T-cell (primary cell): ENCODE results near the gene VPS11. TPM values are rescaled to one million over a fixed set of nuclear protein-coding genes. Genes with fewer than 3 reads are reported as not detected.
A peak's percentile ranks its signal among the peaks of the same experiment; 100 is the strongest.

ENCODE experiments used
- ATAC-seq, 4 experiments: fragments of 200-7000 bp in 3 of 4; fragments of 150-1000 bp in 1 of 4; cut with Tn5 transposase; replicated peaks in 1 of 4; 1 replicate in 3 of 4; 2 replicates in 1 of 4; pipeline ENCODE4 v1.10.0; 2021; ENCODE audit warnings: moderate library complexity in 3 of 4, mild to moderate bottlenecking in 2 of 4, moderate number of reproducible peaks in 1 of 4
- CTCF ChIA-PET, 2 donors: fragments of 300-600 bp; sonication (Branson Sonifier 250); formaldehyde crosslinking; loops; one replicate each; lab custom pipeline; 2022; ENCODE audit warnings: antibody characterized with exemption in 2 of 2; lab: Charles Lee
- POLR2A ChIA-PET, 2 donors: fragments of 300-600 bp; sonication (Branson Sonifier 250); formaldehyde crosslinking; loops; one replicate each; lab custom pipeline; 2022; ENCODE audit warnings: antibody characterized with exemption in 2 of 2; lab: Charles Lee
- DNase-seq, 35 experiments: peaks; one replicate each; pipeline versions ENCODE4 v3.0.0 to v3.0.0-alpha.2; 2013 to 2023
- H3K27ac ChIP-seq: one replicate; pipeline ENCODE4 v1.5.1; 2013; ENCODE audit warnings: low read length
- H3K27me3 ChIP-seq, 2 experiments: replicated peaks in 1 of 2; 1 replicate in 1 of 2; 2 replicates in 1 of 2; pipeline versions ENCODE4 v1.6.1 to v1.7.0; 2013; ENCODE audit warnings: low read length in 1 of 2, mixed read lengths in 1 of 2; ENCODE audit not compliant: control insufficient read depth in 2 of 2, insufficient read depth in 2 of 2; ENCODE audit errors: extremely low read depth in 1 of 2
- H3K36me3 ChIP-seq, 2 donors: 1 replicate in 1 of 2; 2 replicates in 1 of 2; pipeline versions ENCODE4 v1.6.1 to v1.7.0; 2013; ENCODE audit warnings: low read length in 1 of 2; ENCODE audit not compliant: control insufficient read depth in 2 of 2, insufficient read depth in 1 of 2; ENCODE audit errors: extremely low read depth in 1 of 2
- H3K4me1 ChIP-seq, 2 experiments: 1 replicate in 1 of 2; 2 replicates in 1 of 2; pipeline versions ENCODE4 v1.6.1 to v1.7.0; 2013; ENCODE audit warnings: low read length in 2 of 2, mixed read lengths in 1 of 2; ENCODE audit not compliant: insufficient read depth in 2 of 2, control insufficient read depth in 1 of 2; ENCODE audit errors: extremely low read depth in 1 of 2
- H3K4me3 ChIP-seq, 2 donors: 1 replicate in 1 of 2; 2 replicates in 1 of 2; pipeline versions ENCODE4 v1.5.1 to v1.7.0; 2013; ENCODE audit warnings: mild to moderate bottlenecking in 2 of 2, low read length in 1 of 2, moderate library complexity in 1 of 2; ENCODE audit not compliant: control insufficient read depth in 1 of 2; ENCODE audit errors: extremely low read depth in 1 of 2
- H3K9me3 ChIP-seq: 2 replicates; pipeline ENCODE4 v1.7.0; 2013
- H3K27ac Mint-ChIP-seq, 2 donors: one replicate each; pipeline ENCODE4 v1.8.0; 2020 to 2021; ENCODE audit warnings: mild to moderate bottlenecking in 2 of 2, mixed read lengths in 2 of 2
- H3K27me3 Mint-ChIP-seq, 2 donors: one replicate each; pipeline ENCODE4 v1.8.0; 2021 to 2022; ENCODE audit warnings: mixed read lengths in 2 of 2
- H3K36me3 Mint-ChIP-seq: one replicate; pipeline ENCODE4 v1.8.0; 2021; ENCODE audit warnings: mixed read lengths
- H3K4me1 Mint-ChIP-seq, 3 donors: one replicate each; pipeline ENCODE4 v1.8.0; 2020 to 2022; ENCODE audit warnings: mixed read lengths in 3 of 3, mild to moderate bottlenecking in 1 of 3
- H3K4me3 Mint-ChIP-seq, 3 donors: one replicate each; pipeline ENCODE4 v1.8.0; 2020 to 2022; ENCODE audit warnings: mild to moderate bottlenecking in 3 of 3, mixed read lengths in 3 of 3, moderate library complexity in 3 of 3
- H3K9me3 Mint-ChIP-seq, 3 donors: one replicate each; pipeline ENCODE4 v1.8.0; 2020 to 2022; ENCODE audit warnings: mixed read lengths in 3 of 3
- WGBS: methylation state at CpG from one replicate; pipeline ENCODE4 v1.1.5; 2013; ENCODE audit warnings: missing lambda C conversion rate; ENCODE audit not compliant: insufficient coverage; 5-methylcytosine and 5-hydroxymethylcytosine counted together
- total RNA-seq, 35 experiments: library from RNA in 6 of 35; stranded (reverse) in 6 of 35; fragments of 120-200 nt in 1 of 35; gene quantifications; one replicate each; pipeline versions ENCODE4 v1.2.1 to v1.2.4 and lab custom pipeline; 2013 to 2026

VPS11 gene
- total RNA-seq, 5 donors from 2014 or later (not counting 1 experiment from before 2014, with no cell fraction given) = 59.5 to 69.8 (median 62.6) TPM

- ATAC-seq (no peak), DNase-seq (no peak)
- no peaks in the 10 kb centered on the region for H3K9me3 ChIP-seq
- peaks cover 0 to 3% of the 10 kb centered on the region in 2 donors for H3K36me3 ChIP-seq
- ChIA-PET CTCF (no interaction called here), POLR2A (no interaction called here)
- peaks cover 3 to 36% of the 10 kb centered on the region in 2 experiments for H3K4me1 ChIP-seq
- Mint-ChIP-seq H3K9me3 (no peaks in the 10 kb centered on the region), H3K4me1 (peaks cover 15 to 28% (median 27%) of the 10 kb centered on the region in 3 donors), H3K4me3 (no peak overlapping the region), H3K27ac (no peak overlapping the region), H3K36me3 (peaks cover 7% of the 10 kb centered on the region), H3K27me3 (no peaks in the 10 kb centered on the region)
- H3K4me3 ChIP-seq = no peak overlapping the region
- WGBS = no CpG with 5 or more reads among the region's 2 CpGs
- H3K27ac ChIP-seq = no peak overlapping the region
- no peaks in the 10 kb centered on the region for H3K27me3 ChIP-seq
Observed at GRCh38 chr11:119087747-119088241, 20.2 kb downstream of the VPS11 start.

- Mint-ChIP-seq H3K27ac (no peak overlapping the region), H3K36me3 (peaks cover 8% of the 10 kb centered on the region), H3K4me3 (no peak overlapping the region), H3K27me3 (no peaks in the 10 kb centered on the region), H3K4me1 (peaks cover 19 to 34% (median 32%) of the 10 kb centered on the region in 3 donors), H3K9me3 (no peaks in the 10 kb centered on the region)
- DNase-seq (no peak), ATAC-seq (no peak)
- H3K27me3 ChIP-seq = no peaks in the 10 kb centered on the region
- no peak overlapping the region for H3K27ac ChIP-seq
- 92% methylated on average over 6 of the region's 9 CpGs for WGBS
- CTCF ChIA-PET = interaction anchor here (0.6 to 1.1 kb wide), 2 partner anchors 44 to 403 kb away, joined by 3 to 9 read pairs; no protein-coding TSS in a partner anchor
- peaks cover 7 to 42% of the 10 kb centered on the region in 2 experiments for H3K4me1 ChIP-seq
- no peak overlapping the region for H3K4me3 ChIP-seq
- POLR2A ChIA-PET = no interaction called here
- H3K36me3 ChIP-seq = peaks cover 0 to 3% of the 10 kb centered on the region in 2 donors
- no peaks in the 10 kb centered on the region for H3K9me3 ChIP-seq
Observed at GRCh38 chr11:119088406-119088805, 20.8 kb downstream of the VPS11 start.

- ATAC-seq (no peak), DNase-seq (no peak)
- H3K4me1 ChIP-seq = peaks cover 8 to 49% of the 10 kb centered on the region in 2 experiments
- ChIA-PET CTCF (interaction anchor here in 1 of 2 donors (1.1 kb wide), 1 partner anchor 45 kb away, joined by 9 read pairs; no protein-coding TSS in a partner anchor), POLR2A (no interaction called here)
- Mint-ChIP-seq H3K27me3 (no peaks in the 10 kb centered on the region), H3K4me1 (peaks cover 27 to 41% (median 39%) of the 10 kb centered on the region in 3 donors), H3K9me3 (no peaks in the 10 kb centered on the region), H3K27ac (no peak overlapping the region), H3K4me3 (no peak overlapping the region), H3K36me3 (peaks cover 11% of the 10 kb centered on the region)
- H3K27me3 ChIP-seq = no peaks in the 10 kb centered on the region
- H3K9me3 ChIP-seq = no peaks in the 10 kb centered on the region
- no peak overlapping the region for H3K4me3 ChIP-seq
- peaks cover 0 to 3% of the 10 kb centered on the region in 2 donors for H3K36me3 ChIP-seq
- 100% methylated on average over 1 of the region's 1 CpG for WGBS
- H3K27ac ChIP-seq = no peak overlapping the region
Observed at GRCh38 chr11:119089319-119089718, 21.7 kb downstream of the VPS11 start.

GRCh38 chr11:119091178-119091577, 23.6 kb downstream of the VPS11 start:
- 99% methylated on average over 8 of the region's 9 CpGs for WGBS
- H3K4me1 ChIP-seq = peaks cover 7 to 38% of the 10 kb centered on the region in 2 experiments
- no peak overlapping the region for H3K4me3 Mint-ChIP-seq
- ChIA-PET POLR2A (interaction anchor here in 1 of 2 donors (0.6 kb wide), 1 partner anchor 261 kb away, joined by 3 read pairs; no protein-coding TSS in a partner anchor), CTCF (interaction anchor here in 1 of 2 donors (0.7 kb wide), 2 partner anchors 175 to 471 kb away, joined by 4 to 7 read pairs; no protein-coding TSS in a partner anchor)
- H3K4me3 ChIP-seq = no peak overlapping the region
- no peaks in the 10 kb centered on the region for H3K9me3 ChIP-seq
- no peaks in the 10 kb centered on the region for H3K9me3 Mint-ChIP-seq
- ATAC-seq (no peak), DNase-seq (no peak)
- peaks cover 0 to 3% of the 10 kb centered on the region in 2 donors for H3K36me3 ChIP-seq
- H3K27ac Mint-ChIP-seq = no peak overlapping the region
- peaks cover 11% of the 10 kb centered on the region for H3K36me3 Mint-ChIP-seq
- H3K27ac ChIP-seq = no peak overlapping the region
- H3K27me3 ChIP-seq = no peaks in the 10 kb centered on the region
- no peaks in the 10 kb centered on the region for H3K27me3 Mint-ChIP-seq
- H3K4me1 Mint-ChIP-seq = peaks cover 32 to 35% (median 33%) of the 10 kb centered on the region in 3 donors

- ChIA-PET CTCF (interaction anchor here (0.7 to 0.9 kb wide), 3 partner anchors 10 to 472 kb away, joined by 4 to 7 read pairs (median 5); partner anchors contain the start of gene DPAGT1 (in 1 of the 2)), POLR2A (interaction anchor here (0.5 to 0.6 kb wide), 4 partner anchors 7 to 234 kb away, joined by 3 to 8 read pairs (median 4); partner anchors contain the start of gene DPAGT1 (in 1 of the 2))
- Histone ChIP-seq H3K9me3 (no peaks in the 10 kb centered on the region), H3K4me1 (peaks cover 7 to 35% of the 10 kb centered on the region in 2 experiments), H3K27me3 (no peaks in the 10 kb centered on the region), H3K4me3 (no peak overlapping the region), H3K27ac (no peak overlapping the region), H3K36me3 (peaks cover 0 to 13% of the 10 kb centered on the region in 2 donors)
- DNase-seq (no peak), ATAC-seq (no peak)
- Mint-ChIP-seq H3K27ac (peak overlapping the region in 1 of 2 donors; percentile 55), H3K4me3 (peak overlapping the region in 2 of 3 donors; percentile 13 to 98), H3K4me1 (peaks cover 32 to 37% (median 34%) of the 10 kb centered on the region in 3 donors), H3K27me3 (no peaks in the 10 kb centered on the region), H3K36me3 (peaks cover 19% of the 10 kb centered on the region), H3K9me3 (no peaks in the 10 kb centered on the region)
- WGBS = 94% methylated on average over 8 of the region's 13 CpGs
Observed at GRCh38 chr11:119091966-119092879, 24.6 kb downstream of the VPS11 start.
